ENCODE measurements around the gene CD6. TPM values are rescaled to one million over a fixed set of nuclear protein-coding genes. Genes with fewer than 3 reads are reported as not detected.

Gene CD6
- total RNA-seq, 1 donor from 2014 or later: 12.0 TPM

DNA sequence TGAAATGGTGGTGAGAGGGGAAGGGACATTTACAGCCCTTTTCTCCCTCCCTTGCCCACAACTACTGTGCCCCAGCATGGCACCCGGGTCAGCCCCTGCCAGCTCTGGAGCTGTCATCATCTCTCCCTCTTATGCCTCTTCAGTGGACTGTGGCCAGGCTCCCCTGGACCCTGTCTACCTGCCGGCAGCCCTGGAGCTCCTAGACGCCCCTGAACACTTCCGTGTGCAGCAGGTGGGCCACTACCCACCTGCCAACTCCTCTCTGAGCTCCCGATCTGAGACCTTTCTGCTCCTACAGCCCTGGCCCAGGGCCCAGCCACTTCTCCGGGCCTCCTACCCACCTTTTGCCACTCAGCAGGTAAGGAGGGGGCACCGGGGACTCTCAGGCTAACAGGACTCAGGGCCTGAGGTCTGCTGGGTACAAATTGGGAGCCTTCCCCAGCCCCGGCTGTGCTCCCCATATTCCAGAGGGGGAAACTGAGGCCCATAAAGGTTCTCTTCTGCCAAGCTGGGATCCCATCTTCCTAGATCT lies 44.4 kb upstream of the CD6 start:
- Mint-ChIP-seq H3K27me3 (peaks cover 4% of the 10 kb centered on the region), H3K27ac (no peak overlapping the region), H3K36me3 (ENCODE audit: low read depth) (peaks cover 15% of the 10 kb centered on the region), H3K4me1 (peaks cover 47% of the 10 kb centered on the region), H3K9me3 (no peaks in the 10 kb centered on the region), H3K4me3 (no peak overlapping the region)
- DNase-seq: no peak
- TF ChIP-seq, protein P1, sequence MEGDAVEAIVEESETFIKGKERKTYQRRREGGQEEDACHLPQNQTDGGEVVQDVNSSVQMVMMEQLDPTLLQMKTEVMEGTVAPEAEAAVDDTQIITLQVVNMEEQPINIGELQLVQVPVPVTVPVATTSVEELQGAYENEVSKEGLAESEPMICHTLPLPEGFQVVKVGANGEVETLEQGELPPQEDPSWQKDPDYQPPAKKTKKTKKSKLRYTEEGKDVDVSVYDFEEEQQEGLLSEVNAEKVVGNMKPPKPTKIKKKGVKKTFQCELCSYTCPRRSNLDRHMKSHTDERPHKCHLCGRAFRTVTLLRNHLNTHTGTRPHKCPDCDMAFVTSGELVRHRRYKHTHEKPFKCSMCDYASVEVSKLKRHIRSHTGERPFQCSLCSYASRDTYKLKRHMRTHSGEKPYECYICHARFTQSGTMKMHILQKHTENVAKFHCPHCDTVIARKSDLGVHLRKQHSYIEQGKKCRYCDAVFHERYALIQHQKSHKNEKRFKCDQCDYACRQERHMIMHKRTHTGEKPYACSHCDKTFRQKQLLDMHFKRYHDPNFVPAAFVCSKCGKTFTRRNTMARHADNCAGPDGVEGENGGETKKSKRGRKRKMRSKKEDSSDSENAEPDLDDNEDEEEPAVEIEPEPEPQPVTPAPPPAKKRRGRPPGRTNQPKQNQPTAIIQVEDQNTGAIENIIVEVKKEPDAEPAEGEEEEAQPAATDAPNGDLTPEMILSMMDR (IDR thresholded peaks at IDR 0.05): no peak
- ChIA-PET POLR2A (interaction anchor here (10.8 kb wide), 1 partner anchor 11 kb away, joined by 191 read pairs; the partner anchor contains the start of gene TMEM109), CTCF (interaction anchor here (0.8 kb wide), 1 partner anchor 11 kb away, joined by 3 read pairs; no protein-coding TSS in a partner anchor)
- ATAC-seq (ENCODE audit: low read depth): no peak
- intact Hi-C loops (cut with micrococcal nuclease): no loop called here

DNA sequence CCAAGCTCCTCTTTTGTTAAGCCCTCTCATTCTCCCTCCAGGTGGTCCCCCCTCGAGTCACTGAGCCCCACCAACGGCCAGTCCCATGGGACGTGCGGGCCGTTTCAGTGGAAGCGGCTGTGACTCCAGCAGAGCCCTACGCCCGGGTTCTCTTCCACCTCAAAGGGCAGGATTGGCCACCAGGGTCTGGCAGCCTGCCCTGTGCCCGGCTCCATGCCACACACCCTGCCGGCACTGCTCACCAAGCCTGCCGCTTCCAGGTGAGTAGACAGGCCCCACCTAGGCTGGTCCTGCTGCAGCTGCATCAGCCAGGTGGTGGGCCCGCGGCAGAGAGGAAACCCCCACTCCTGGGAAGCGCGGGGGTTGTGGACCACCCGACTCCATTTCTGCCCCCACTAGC lies 43.9 kb upstream of the CD6 start:
- TF ChIP-seq, protein P1 (IDR thresholded peaks at IDR 0.05): no peak
- Mint-ChIP-seq H3K27me3 (peaks cover 4% of the 10 kb centered on the region), H3K4me3 (no peak overlapping the region), H3K9me3 (no peaks in the 10 kb centered on the region), H3K4me1 (peaks cover 52% of the 10 kb centered on the region), H3K36me3 (ENCODE audit: low read depth) (peaks cover 11% of the 10 kb centered on the region), H3K27ac (no peak overlapping the region)
- POLR2A ChIA-PET: interaction anchor here (10.8 kb wide), 1 partner anchor 12 kb away, joined by 191 read pairs; the partner anchor contains the start of gene TMEM109
- ATAC-seq (ENCODE audit: low read depth) (no peak), DNase-seq (no peak)
- intact Hi-C loops (cut with micrococcal nuclease): no loop called here
- CTCF ChIA-PET: no interaction called here

GRCh38 chr11:60928563-60929001 lies 42.9 kb upstream of the CD6 start:
- no peak overlapping the region for H3K27ac Mint-ChIP-seq
- no peak overlapping the region for H3K4me3 Mint-ChIP-seq
- ATAC-seq (ENCODE audit: low read depth) (no peak), DNase-seq (no peak)
- peaks cover under 1% of the 10 kb centered on the region for H3K36me3 Mint-ChIP-seq (ENCODE audit: low read depth)
- TF ChIP-seq, protein P1 (IDR thresholded peaks at IDR 0.05): no peak
- ChIA-PET CTCF (interaction anchor here (1.3 kb wide), 1 partner anchor 13 kb away, joined by 4 read pairs; no protein-coding TSS in a partner anchor), POLR2A (interaction anchor here (0.6 to 10.8 kb wide), 4 partner anchors 13 to 251 kb away, joined by 3 to 191 read pairs (median 9); partner anchors contain the start of gene TMEM109)
- peaks cover 57% of the 10 kb centered on the region for H3K4me1 Mint-ChIP-seq
- no peaks in the 10 kb centered on the region for H3K9me3 Mint-ChIP-seq
- intact Hi-C loops (cut with micrococcal nuclease): no loop called here
- peaks cover 4% of the 10 kb centered on the region for H3K27me3 Mint-ChIP-seq

DNA sequence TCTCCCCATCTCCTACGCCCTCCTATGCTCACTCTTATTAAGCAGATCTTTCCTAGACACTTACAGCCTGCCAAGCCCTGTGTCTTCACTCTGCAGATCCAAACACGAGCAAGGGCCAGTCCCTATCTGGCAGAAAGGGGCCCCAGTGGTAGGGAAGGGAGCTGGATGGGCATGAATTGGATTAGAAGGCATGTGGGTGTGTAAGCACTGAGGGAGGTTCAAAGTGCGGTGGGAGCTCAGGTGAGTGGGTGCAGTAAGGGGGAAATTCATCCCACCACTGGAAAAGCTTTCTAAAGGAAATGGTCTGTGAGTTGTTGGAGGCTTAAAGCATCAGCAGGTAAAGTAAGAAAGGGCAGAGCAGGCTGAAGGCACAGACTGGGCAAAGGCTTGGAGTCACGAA lies 41.7 kb upstream of the CD6 start:
- ATAC-seq (ENCODE audit: low read depth): no peak
- ChIA-PET POLR2A (interaction anchor here (10.8 kb wide), 1 partner anchor 14 kb away, joined by 191 read pairs; the partner anchor contains the start of gene TMEM109), CTCF (no interaction called here)
- intact Hi-C loops (cut with micrococcal nuclease): no loop called here
- peak overlapping the region; percentile 19 for H3K27ac Mint-ChIP-seq
- TF ChIP-seq, protein P1 (IDR thresholded peaks at IDR 0.05): no peak
- peaks cover 4% of the 10 kb centered on the region for H3K27me3 Mint-ChIP-seq
- peaks cover 59% of the 10 kb centered on the region for H3K4me1 Mint-ChIP-seq
- H3K4me3 Mint-ChIP-seq: no peak overlapping the region
- H3K36me3 Mint-ChIP-seq (ENCODE audit: low read depth): no peaks in the 10 kb centered on the region
- DNase-seq: no peak
- no peaks in the 10 kb centered on the region for H3K9me3 Mint-ChIP-seq

- no peaks in the 10 kb centered on the region for H3K9me3 Mint-ChIP-seq
- ATAC-seq (ENCODE audit: low read depth) (no peak), DNase-seq (no peak)
- H3K36me3 Mint-ChIP-seq (ENCODE audit: low read depth): no peaks in the 10 kb centered on the region
- no peak overlapping the region for H3K4me3 Mint-ChIP-seq
- no peaks in the 10 kb centered on the region for H3K27me3 Mint-ChIP-seq
- H3K27ac Mint-ChIP-seq: no peak overlapping the region
- TF ChIP-seq, protein P1 (IDR thresholded peaks at IDR 0.05): no peak
- peaks cover 53% of the 10 kb centered on the region for H3K4me1 Mint-ChIP-seq
- ChIA-PET CTCF (interaction anchor here (3.5 kb wide), 1 partner anchor 15 kb away, joined by 33 read pairs; no protein-coding TSS in a partner anchor), POLR2A (interaction anchor here (10.8 kb wide), 1 partner anchor 15 kb away, joined by 191 read pairs; the partner anchor contains the start of gene TMEM109)
- intact Hi-C loops (cut with micrococcal nuclease): no loop called here
Observed at GRCh38 chr11:60930394-60930793, 41.1 kb upstream of the CD6 start.

Data from activated B cell treated with CpG ODN at 0.5 μM for 24 hours (primary cell).